Testis (tissue), 2 donors: ENCODE data around the gene FGFBP3.

Experiments used
- CTCF ChIP-seq, 3 experiments: fragments of 450-650 bp in 2 of 3; fragments of 200-600 bp in 1 of 3; sonication (generic) in 1 of 3; IDR thresholded peaks; one replicate each; pipeline ENCODE4 v1.5.1; 2016 to 2019; ENCODE audit warnings: antibody characterized with exemption in 3 of 3, mild to moderate bottlenecking in 2 of 3, moderate library complexity in 1 of 3
- POLR2A ChIP-seq: fragments of 450-650 bp; IDR thresholded peaks from one replicate; pipeline ENCODE4 v1.6.1; 2017; ENCODE audit warnings: antibody characterized with exemption, mild to moderate bottlenecking, moderate library complexity

- TF ChIP-seq CTCF (IDR thresholded peaks at IDR 0.05) (no peak), POLR2A (no peak)
These were observed 44.4 kb upstream of the FGFBP3 start for GRCh38 chr10:91953600-91954160.
